T-cell (primary cell): ENCODE data around the gene MYH11. TPM values are rescaled to one million over a fixed set of nuclear protein-coding genes. Genes with fewer than 3 reads are reported as not detected.
A peak's percentile ranks its signal among the peaks of the same experiment; 100 is the strongest.
"Not testable (repeated sequence)": the region's sequence is repeated elsewhere in the genome, so short reads cannot be mapped to it uniquely, and the experiment has no call there.

ENCODE experiments used
- ATAC-seq, 4 experiments: fragments of 200-7000 bp in 3 of 4; fragments of 150-1000 bp in 1 of 4; cut with Tn5 transposase; replicated peaks in 1 of 4; 1 replicate in 3 of 4; 2 replicates in 1 of 4; pipeline ENCODE4 v1.10.0; 2021; ENCODE audit warnings: moderate library complexity in 3 of 4, mild to moderate bottlenecking in 2 of 4, moderate number of reproducible peaks in 1 of 4
- CTCF ChIA-PET, 2 donors: fragments of 300-600 bp; sonication (Branson Sonifier 250); formaldehyde crosslinking; loops; one replicate each; lab custom pipeline; 2022; ENCODE audit warnings: antibody characterized with exemption in 2 of 2; lab: Charles Lee
- POLR2A ChIA-PET, 2 donors: fragments of 300-600 bp; sonication (Branson Sonifier 250); formaldehyde crosslinking; loops; one replicate each; lab custom pipeline; 2022; ENCODE audit warnings: antibody characterized with exemption in 2 of 2; lab: Charles Lee
- DNase-seq, 35 experiments: peaks; one replicate each; pipeline versions ENCODE4 v3.0.0 to v3.0.0-alpha.2; 2013 to 2023
- H3K27ac ChIP-seq: one replicate; pipeline ENCODE4 v1.5.1; 2013; ENCODE audit warnings: low read length
- H3K27me3 ChIP-seq, 2 experiments: replicated peaks in 1 of 2; 1 replicate in 1 of 2; 2 replicates in 1 of 2; pipeline versions ENCODE4 v1.6.1 to v1.7.0; 2013; ENCODE audit warnings: low read length in 1 of 2, mixed read lengths in 1 of 2; ENCODE audit not compliant: control insufficient read depth in 2 of 2, insufficient read depth in 2 of 2; ENCODE audit errors: extremely low read depth in 1 of 2
- H3K36me3 ChIP-seq, 2 donors: 1 replicate in 1 of 2; 2 replicates in 1 of 2; pipeline versions ENCODE4 v1.6.1 to v1.7.0; 2013; ENCODE audit warnings: low read length in 1 of 2; ENCODE audit not compliant: control insufficient read depth in 2 of 2, insufficient read depth in 1 of 2; ENCODE audit errors: extremely low read depth in 1 of 2
- H3K4me1 ChIP-seq, 2 experiments: 1 replicate in 1 of 2; 2 replicates in 1 of 2; pipeline versions ENCODE4 v1.6.1 to v1.7.0; 2013; ENCODE audit warnings: low read length in 2 of 2, mixed read lengths in 1 of 2; ENCODE audit not compliant: insufficient read depth in 2 of 2, control insufficient read depth in 1 of 2; ENCODE audit errors: extremely low read depth in 1 of 2
- H3K4me3 ChIP-seq, 2 donors: 1 replicate in 1 of 2; 2 replicates in 1 of 2; pipeline versions ENCODE4 v1.5.1 to v1.7.0; 2013; ENCODE audit warnings: mild to moderate bottlenecking in 2 of 2, low read length in 1 of 2, moderate library complexity in 1 of 2; ENCODE audit not compliant: control insufficient read depth in 1 of 2; ENCODE audit errors: extremely low read depth in 1 of 2
- H3K9me3 ChIP-seq: 2 replicates; pipeline ENCODE4 v1.7.0; 2013
- H3K27ac Mint-ChIP-seq, 2 donors: one replicate each; pipeline ENCODE4 v1.8.0; 2020 to 2021; ENCODE audit warnings: mild to moderate bottlenecking in 2 of 2, mixed read lengths in 2 of 2
- H3K27me3 Mint-ChIP-seq, 2 donors: one replicate each; pipeline ENCODE4 v1.8.0; 2021 to 2022; ENCODE audit warnings: mixed read lengths in 2 of 2
- H3K36me3 Mint-ChIP-seq: one replicate; pipeline ENCODE4 v1.8.0; 2021; ENCODE audit warnings: mixed read lengths
- H3K4me1 Mint-ChIP-seq, 3 donors: one replicate each; pipeline ENCODE4 v1.8.0; 2020 to 2022; ENCODE audit warnings: mixed read lengths in 3 of 3, mild to moderate bottlenecking in 1 of 3
- H3K4me3 Mint-ChIP-seq, 3 donors: one replicate each; pipeline ENCODE4 v1.8.0; 2020 to 2022; ENCODE audit warnings: mild to moderate bottlenecking in 3 of 3, mixed read lengths in 3 of 3, moderate library complexity in 3 of 3
- H3K9me3 Mint-ChIP-seq, 3 donors: one replicate each; pipeline ENCODE4 v1.8.0; 2020 to 2022; ENCODE audit warnings: mixed read lengths in 3 of 3
- WGBS: methylation state at CpG from one replicate; pipeline ENCODE4 v1.1.5; 2013; ENCODE audit warnings: missing lambda C conversion rate; ENCODE audit not compliant: insufficient coverage; 5-methylcytosine and 5-hydroxymethylcytosine counted together
- total RNA-seq, 35 experiments: library from RNA in 6 of 35; stranded (reverse) in 6 of 35; fragments of 120-200 nt in 1 of 35; gene quantifications; one replicate each; pipeline versions ENCODE4 v1.2.1 to v1.2.4 and lab custom pipeline; 2013 to 2026

MYH11 gene
- total RNA-seq, 5 donors from 2014 or later (not counting 1 experiment from before 2014, with no cell fraction given): 0.56 to 0.93 (median 0.66) TPM; not detected in 2

GRCh38 chr16:15701367-15701766, 155.5 kb downstream of the MYH11 start:
- Mint-ChIP-seq H3K4me3 (no peak overlapping the region), H3K9me3 (no peaks in the 10 kb centered on the region), H3K4me1 (peaks cover 15 to 19% (median 18%) of the 10 kb centered on the region in 3 donors), H3K36me3 (peaks cover 26% of the 10 kb centered on the region), H3K27ac (no peak overlapping the region), H3K27me3 (no peaks in the 10 kb centered on the region)
- POLR2A ChIA-PET: no interaction called here
- no peak for ATAC-seq
- Histone ChIP-seq H3K4me3 (no peak overlapping the region), H3K9me3 (no peaks in the 10 kb centered on the region), H3K4me1 (peaks cover 0 to 10% of the 10 kb centered on the region in 2 experiments), H3K27ac (no peak overlapping the region), H3K27me3 (no peaks in the 10 kb centered on the region), H3K36me3 (peaks cover 28 to 71% of the 10 kb centered on the region in 2 donors)
- CTCF ChIA-PET: interaction anchor here in 1 of 2 donors (0.6 kb wide), 1 partner anchor 236 kb away, joined by 3 read pairs; no protein-coding TSS in a partner anchor
- DNase-seq: no peak
- WGBS: 100% methylated on average over 4 of the region's 6 CpGs

GRCh38 chr16:15699819-15700218, 157.0 kb downstream of the MYH11 start:
- no peak for ATAC-seq
- peaks cover 12 to 18% (median 15%) of the 10 kb centered on the region in 3 donors for H3K4me1 Mint-ChIP-seq

GRCh38 chr16:15694499-15694898, 162.3 kb downstream of the MYH11 start:
- WGBS: 100% methylated on average over 1 of the region's 5 CpGs
- Histone ChIP-seq H3K27ac (no peak overlapping the region), H3K9me3 (no peaks in the 10 kb centered on the region), H3K4me1 (no peaks in the 10 kb centered on the region), H3K4me3 (no peak overlapping the region), H3K36me3 (peaks cover 45 to 89% of the 10 kb centered on the region in 2 donors), H3K27me3 (no peaks in the 10 kb centered on the region)
- no peak for ATAC-seq
- CTCF ChIA-PET: no interaction called here
- H3K27me3 Mint-ChIP-seq: no peaks in the 10 kb centered on the region
- H3K4me3 Mint-ChIP-seq: no peak overlapping the region
- POLR2A ChIA-PET: interaction anchor here (0.6 to 0.7 kb wide), 2 partner anchors 62 to 308 kb away, joined by 6 to 7 read pairs; no protein-coding TSS in a partner anchor
- no peak for DNase-seq
- H3K4me1 Mint-ChIP-seq: no peaks in the 10 kb centered on the region
- no peak overlapping the region for H3K27ac Mint-ChIP-seq
- no peaks in the 10 kb centered on the region for H3K9me3 Mint-ChIP-seq
- peaks cover 51% of the 10 kb centered on the region for H3K36me3 Mint-ChIP-seq

More at GRCh38 chr16:15699819-15700218, 157.0 kb downstream of the MYH11 start:
- ChIA-PET POLR2A (no interaction called here), CTCF (no interaction called here)
- Histone ChIP-seq H3K4me1 (peaks cover 0 to 4% of the 10 kb centered on the region in 2 experiments), H3K9me3 (no peaks in the 10 kb centered on the region), H3K27me3 (no peaks in the 10 kb centered on the region), H3K36me3 (peaks cover 30 to 78% of the 10 kb centered on the region in 2 donors), H3K27ac (no peak overlapping the region), H3K4me3 (no peak overlapping the region)
- Mint-ChIP-seq H3K27ac (no peak overlapping the region), H3K36me3 (peaks cover 28% of the 10 kb centered on the region), H3K4me3 (no peak overlapping the region), H3K27me3 (no peaks in the 10 kb centered on the region), H3K9me3 (no peaks in the 10 kb centered on the region)
- WGBS: 98% methylated on average over 9 of the region's 12 CpGs
- no peak for DNase-seq

- H3K4me3 Mint-ChIP-seq, H3K27ac ChIP-seq, H3K4me1 ChIP-seq, H3K4me3 ChIP-seq, DNase-seq, H3K27me3 ChIP-seq, CTCF ChIA-PET, H3K9me3 Mint-ChIP-seq, H3K9me3 ChIP-seq, H3K4me1 Mint-ChIP-seq, ATAC-seq, H3K27me3 Mint-ChIP-seq: not testable (repeated sequence)
- POLR2A ChIA-PET: interaction anchor here (0.6 to 0.7 kb wide), 2 partner anchors 23 to 53 kb away, joined by 3 read pairs; no protein-coding TSS in a partner anchor
- Mint-ChIP-seq H3K36me3 (peaks cover 55% of the 10 kb centered on the region), H3K27ac (peak overlapping the region in 1 of 2 donors; percentile 4)
- WGBS: 83% methylated on average over 1 of the region's 1 CpG
- peaks cover 33 to 85% of the 10 kb centered on the region in 2 donors for H3K36me3 ChIP-seq
These were observed 164.3 kb downstream of the MYH11 start for GRCh38 chr16:15692508-15692907.

- ChIA-PET POLR2A (no interaction called here), CTCF (no interaction called here)
- no peaks in the 10 kb centered on the region for H3K4me1 ChIP-seq
- Mint-ChIP-seq H3K4me3 (no peak overlapping the region), H3K36me3 (peaks cover 47% of the 10 kb centered on the region), H3K27me3 (no peaks in the 10 kb centered on the region), H3K27ac (no peak overlapping the region), H3K9me3 (no peaks in the 10 kb centered on the region), H3K4me1 (no peaks in the 10 kb centered on the region)
- 90% methylated on average over 7 of the region's 10 CpGs for WGBS
- no peaks in the 10 kb centered on the region for H3K27me3 ChIP-seq
- no peaks in the 10 kb centered on the region for H3K9me3 ChIP-seq
- H3K36me3 ChIP-seq: peaks cover 21 to 85% of the 10 kb centered on the region in 2 donors
- DNase-seq: no peak
- no peak overlapping the region for H3K4me3 ChIP-seq
- ATAC-seq: no peak
- H3K27ac ChIP-seq: no peak overlapping the region
These were observed 165.8 kb downstream of the MYH11 start for GRCh38 chr16:15691046-15691445.

- Mint-ChIP-seq H3K27me3 (no peaks in the 10 kb centered on the region), H3K36me3 (peaks cover 50% of the 10 kb centered on the region), H3K27ac (no peak overlapping the region), H3K4me3 (no peak overlapping the region), H3K4me1 (peaks cover 0 to 2% (median 0%) of the 10 kb centered on the region in 3 donors), H3K9me3 (no peaks in the 10 kb centered on the region)
- WGBS: no CpG with 5 or more reads among the region's 3 CpGs
- Histone ChIP-seq H3K27ac (no peak overlapping the region), H3K27me3 (no peaks in the 10 kb centered on the region), H3K36me3 (peaks cover 21 to 87% of the 10 kb centered on the region in 2 donors), H3K4me1 (no peaks in the 10 kb centered on the region), H3K9me3 (no peaks in the 10 kb centered on the region), H3K4me3 (no peak overlapping the region)
- POLR2A ChIA-PET: no interaction called here
- CTCF ChIA-PET: interaction anchor here (0.6 kb wide), 2 partner anchors 17 to 66 kb away, joined by 4 to 5 read pairs; no protein-coding TSS in a partner anchor
- no peak for DNase-seq
- ATAC-seq: no peak
These were observed 166.5 kb downstream of the MYH11 start for GRCh38 chr16:15690296-15690695.
